Activated naive CD4-positive, alpha-beta T cell treated with anti-CD3 and anti-CD28 coated beads, Interleukin-2, amount 50 U/mL, for 24 hours (primary cell): ENCODE measurements around the gene CDH23.

Experiments
- H3K27ac Mint-ChIP-seq: one replicate; pipeline ENCODE4 v1.8.0; 2021; ENCODE audit warnings: mild to moderate bottlenecking, mixed read lengths
- H3K27me3 Mint-ChIP-seq: one replicate; pipeline ENCODE4 v1.8.0; 2021; ENCODE audit warnings: mixed read lengths
- H3K36me3 Mint-ChIP-seq: one replicate; pipeline ENCODE4 v1.8.0; 2021; ENCODE audit warnings: mixed read lengths
- H3K4me1 Mint-ChIP-seq: one replicate; pipeline ENCODE4 v1.8.0; 2021; ENCODE audit warnings: mixed read lengths
- H3K4me3 Mint-ChIP-seq: one replicate; pipeline ENCODE4 v1.8.0; 2021; ENCODE audit warnings: mild to moderate bottlenecking, mixed read lengths
- H3K9me3 Mint-ChIP-seq: one replicate; pipeline ENCODE4 v1.8.0; 2021; ENCODE audit warnings: mixed read lengths

CDH23 gene

DNA sequence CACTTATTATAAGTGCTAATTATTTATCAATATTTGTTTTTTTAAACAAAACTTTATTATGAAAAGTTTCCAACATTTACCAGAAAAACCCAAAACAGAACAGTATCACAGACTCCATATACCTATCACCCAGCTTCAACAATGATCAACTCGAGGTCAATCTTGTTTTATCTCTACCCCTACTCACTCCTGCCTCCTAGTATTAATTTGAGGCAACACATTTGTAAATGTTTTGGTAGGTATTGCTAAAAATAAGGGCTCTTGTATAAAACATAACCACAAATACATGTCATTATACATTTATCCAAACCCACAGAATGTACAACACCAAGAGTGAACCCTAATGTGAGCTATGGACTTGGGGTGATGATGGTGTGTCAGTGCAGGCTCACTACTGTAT lies 15.9 kb upstream of the CDH23 start:
- Mint-ChIP-seq H3K9me3 (no peaks in the 10 kb centered on the region), H3K4me1 (peaks cover 9% of the 10 kb centered on the region), H3K36me3 (no peaks in the 10 kb centered on the region), H3K4me3 (no peak overlapping the region), H3K27ac (no peak overlapping the region), H3K27me3 (no peaks in the 10 kb centered on the region)

GRCh38 chr10:71381611-71382010 lies 15.1 kb upstream of the CDH23 start:
- Mint-ChIP-seq H3K36me3 (no peaks in the 10 kb centered on the region), H3K4me1 (peaks cover 5% of the 10 kb centered on the region), H3K27me3 (no peaks in the 10 kb centered on the region), H3K27ac (no peak overlapping the region), H3K9me3 (no peaks in the 10 kb centered on the region), H3K4me3 (no peak overlapping the region)

GRCh38 chr10:71382028-71382427 lies 14.7 kb upstream of the CDH23 start:
- Mint-ChIP-seq H3K27me3 (no peaks in the 10 kb centered on the region), H3K4me1 (peaks cover 5% of the 10 kb centered on the region), H3K27ac (no peak overlapping the region), H3K36me3 (no peaks in the 10 kb centered on the region), H3K9me3 (no peaks in the 10 kb centered on the region), H3K4me3 (no peak overlapping the region)

GRCh38 chr10:71382757-71383156 lies 14.0 kb upstream of the CDH23 start:
- no peak overlapping the region for H3K27ac Mint-ChIP-seq
- H3K27me3 Mint-ChIP-seq, result no peaks in the 10 kb centered on the region
- peaks cover under 1% of the 10 kb centered on the region for H3K4me1 Mint-ChIP-seq
- H3K4me3 Mint-ChIP-seq, result no peak overlapping the region
- no peaks in the 10 kb centered on the region for H3K36me3 Mint-ChIP-seq
- H3K9me3 Mint-ChIP-seq, result no peaks in the 10 kb centered on the region

DNA sequence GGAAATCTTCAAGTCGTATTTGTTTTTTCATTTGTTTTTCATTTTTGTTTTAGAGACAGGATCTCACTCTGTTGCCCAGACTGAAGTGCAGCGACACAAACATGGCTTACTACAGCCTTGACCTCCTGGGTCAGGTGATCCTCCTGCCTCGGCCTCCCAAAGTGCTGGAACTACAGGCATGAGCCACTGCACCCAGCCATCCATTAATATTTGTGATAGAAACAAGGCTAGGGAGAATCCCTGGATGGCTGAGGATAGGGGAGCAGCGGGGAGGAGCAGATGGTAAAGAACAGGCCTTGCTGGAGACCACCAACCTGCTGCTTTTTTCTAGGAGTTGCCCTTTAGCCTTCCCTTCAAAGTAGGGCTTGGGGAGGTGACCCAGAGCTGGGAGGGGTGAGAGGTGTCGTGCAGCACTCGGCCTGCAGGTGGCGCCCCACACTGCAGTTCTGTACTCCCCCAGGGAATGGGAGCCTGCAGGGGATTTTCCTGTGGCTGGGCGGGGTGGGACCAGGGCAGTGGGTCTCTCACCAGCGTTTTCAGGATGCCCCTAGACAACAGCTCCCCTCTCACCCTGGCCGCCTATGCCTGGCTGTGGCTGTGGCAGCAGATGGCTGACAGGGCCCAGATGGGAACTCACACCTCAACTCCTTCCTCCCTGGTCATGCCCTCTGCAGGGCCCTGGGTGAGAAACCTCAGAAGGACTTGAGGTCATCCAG lies 12.6 kb upstream of the CDH23 start:
- Mint-ChIP-seq H3K4me3 (no peak overlapping the region), H3K27ac (no peak overlapping the region), H3K27me3 (peaks cover 1% of the 10 kb centered on the region), H3K36me3 (no peaks in the 10 kb centered on the region), H3K9me3 (no peaks in the 10 kb centered on the region), H3K4me1 (no peaks in the 10 kb centered on the region)

DNA sequence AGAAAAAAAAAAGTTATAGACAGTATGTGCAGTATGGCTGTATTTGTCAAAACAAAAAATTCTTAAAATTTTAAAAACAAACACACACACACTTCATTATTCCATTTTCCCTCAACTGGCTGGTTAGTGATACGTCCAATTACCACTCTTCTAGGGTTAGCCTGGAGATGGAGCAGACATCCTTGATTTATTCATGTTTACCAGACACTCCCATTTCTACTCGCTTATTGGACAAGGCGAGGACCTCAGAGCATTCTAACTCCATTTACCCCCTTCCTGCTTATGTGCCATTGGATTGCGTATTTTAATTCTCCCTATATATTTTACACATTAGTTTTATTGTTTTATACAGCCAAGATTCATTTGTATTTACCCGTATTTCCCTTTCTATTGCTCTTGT lies 8.5 kb upstream of the CDH23 start:
- H3K27me3 Mint-ChIP-seq, result peaks cover 7% of the 10 kb centered on the region
- H3K27ac Mint-ChIP-seq, result no peak overlapping the region
- H3K9me3 Mint-ChIP-seq, result no peaks in the 10 kb centered on the region
- no peak overlapping the region for H3K4me3 Mint-ChIP-seq
- H3K36me3 Mint-ChIP-seq, result no peaks in the 10 kb centered on the region
- H3K4me1 Mint-ChIP-seq, result peaks cover 3% of the 10 kb centered on the region

- Mint-ChIP-seq H3K4me1 (peaks cover 3% of the 10 kb centered on the region), H3K9me3 (no peaks in the 10 kb centered on the region), H3K36me3 (no peaks in the 10 kb centered on the region), H3K27me3 (peaks cover 7% of the 10 kb centered on the region), H3K4me3 (no peak overlapping the region), H3K27ac (no peak overlapping the region)
Measured at GRCh38 chr10:71388583-71389310, 8.0 kb upstream of the CDH23 start.

- peaks cover 3% of the 10 kb centered on the region for H3K4me1 Mint-ChIP-seq
- H3K27ac Mint-ChIP-seq, result no peak overlapping the region
- H3K9me3 Mint-ChIP-seq, result no peaks in the 10 kb centered on the region
- H3K27me3 Mint-ChIP-seq, result peaks cover 12% of the 10 kb centered on the region
- H3K36me3 Mint-ChIP-seq, result no peaks in the 10 kb centered on the region
- no peak overlapping the region for H3K4me3 Mint-ChIP-seq
Measured at GRCh38 chr10:71389768-71390460, 6.8 kb upstream of the CDH23 start.

GRCh38 chr10:71390461-71390835 lies 6.3 kb upstream of the CDH23 start:
- no peaks in the 10 kb centered on the region for H3K36me3 Mint-ChIP-seq
- no peaks in the 10 kb centered on the region for H3K9me3 Mint-ChIP-seq
- no peak overlapping the region for H3K27ac Mint-ChIP-seq
- H3K4me3 Mint-ChIP-seq, result no peak overlapping the region
- H3K27me3 Mint-ChIP-seq, result peaks cover 15% of the 10 kb centered on the region
- H3K4me1 Mint-ChIP-seq, result peaks cover 3% of the 10 kb centered on the region

- peaks cover 3% of the 10 kb centered on the region for H3K4me1 Mint-ChIP-seq
- H3K9me3 Mint-ChIP-seq, result no peaks in the 10 kb centered on the region
- H3K27ac Mint-ChIP-seq, result no peak overlapping the region
- H3K27me3 Mint-ChIP-seq, result peaks cover 22% of the 10 kb centered on the region
- H3K4me3 Mint-ChIP-seq, result no peak overlapping the region
- no peaks in the 10 kb centered on the region for H3K36me3 Mint-ChIP-seq
Measured at GRCh38 chr10:71390921-71391690, 5.6 kb upstream of the CDH23 start.

DNA sequence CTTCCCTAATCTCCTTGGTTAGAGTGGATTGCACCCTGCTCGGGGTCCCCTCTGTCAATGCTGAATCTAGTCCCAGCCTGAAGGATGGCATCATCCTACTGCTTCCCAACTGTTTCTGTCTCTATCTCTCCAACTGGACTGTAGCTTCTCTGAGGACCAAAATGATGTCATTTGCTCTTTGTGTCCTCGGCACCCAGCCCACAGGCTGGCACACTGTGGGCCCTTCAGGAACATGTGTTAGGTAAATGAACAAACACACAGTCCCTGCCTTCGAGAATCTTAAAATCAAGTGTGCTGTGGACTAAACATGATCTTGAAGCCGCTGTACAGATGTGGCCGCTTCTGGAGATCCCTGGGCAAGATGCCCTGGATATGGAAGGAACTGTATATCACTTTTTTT lies 5.0 kb upstream of the CDH23 start:
- Mint-ChIP-seq H3K4me1 (peaks cover 3% of the 10 kb centered on the region), H3K27me3 (peaks cover 22% of the 10 kb centered on the region), H3K9me3 (no peaks in the 10 kb centered on the region), H3K4me3 (no peak overlapping the region), H3K27ac (no peak overlapping the region), H3K36me3 (no peaks in the 10 kb centered on the region)

DNA sequence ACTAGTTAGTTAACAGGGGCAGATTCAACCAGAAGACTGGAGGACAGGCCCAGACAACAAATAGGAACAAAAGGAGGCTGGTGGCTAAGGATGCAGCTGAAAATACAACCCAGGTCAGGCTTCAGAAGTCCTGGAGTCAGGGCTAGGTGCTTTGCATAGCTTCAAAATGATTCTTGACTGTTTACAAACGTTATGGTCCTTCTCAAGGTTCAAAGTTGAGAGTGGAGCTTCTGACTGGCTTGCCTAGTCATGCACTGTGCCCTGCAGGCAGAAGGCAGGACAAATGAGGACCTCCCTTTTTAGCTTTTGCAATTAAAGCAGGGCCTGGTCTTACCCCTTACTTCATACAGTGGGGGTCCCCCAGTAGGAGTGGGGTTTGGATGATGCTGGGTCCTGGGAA lies 4.4 kb upstream of the CDH23 start:
- Mint-ChIP-seq H3K27ac (no peak overlapping the region), H3K4me1 (peaks cover 3% of the 10 kb centered on the region), H3K9me3 (no peaks in the 10 kb centered on the region), H3K4me3 (no peak overlapping the region), H3K36me3 (no peaks in the 10 kb centered on the region), H3K27me3 (peaks cover 22% of the 10 kb centered on the region)

- Mint-ChIP-seq H3K27ac (no peak overlapping the region), H3K27me3 (peaks cover 25% of the 10 kb centered on the region), H3K4me3 (no peak overlapping the region), H3K9me3 (no peaks in the 10 kb centered on the region), H3K4me1 (peaks cover 6% of the 10 kb centered on the region), H3K36me3 (no peaks in the 10 kb centered on the region)
Measured at GRCh38 chr10:71392791-71393781, 3.6 kb upstream of the CDH23 start.

DNA sequence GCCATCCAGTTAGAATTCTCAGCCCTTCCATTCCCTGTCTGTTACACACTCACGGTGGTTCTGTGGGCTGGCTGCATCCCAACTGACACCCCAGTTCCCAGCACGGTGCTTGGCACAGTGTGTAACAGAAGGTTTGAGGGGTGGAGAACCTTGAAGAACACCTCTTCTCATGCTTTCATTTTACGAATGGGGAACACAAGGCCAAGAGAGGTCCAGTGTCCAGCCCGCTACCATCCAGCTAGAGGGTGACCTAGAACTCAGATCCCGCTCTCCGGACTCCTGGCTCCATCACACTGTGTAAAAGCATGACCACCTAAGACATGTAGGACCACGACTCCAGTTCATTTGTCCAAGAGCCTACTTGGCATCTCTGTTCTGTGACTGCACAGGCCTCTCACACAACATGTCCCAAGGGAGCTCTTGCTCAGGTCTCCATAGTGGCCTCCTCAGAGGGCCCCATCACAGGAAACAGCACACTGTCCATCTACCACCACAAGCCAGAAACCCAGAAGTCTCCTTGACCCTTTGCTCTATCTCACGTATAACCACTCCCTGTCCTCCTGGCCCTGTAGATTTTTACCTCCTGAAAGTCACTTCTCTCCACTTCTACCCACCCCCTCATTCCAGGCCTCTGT lies 2.8 kb upstream of the CDH23 start:
- no peak overlapping the region for H3K27ac Mint-ChIP-seq
- H3K27me3 Mint-ChIP-seq, result peaks cover 29% of the 10 kb centered on the region
- H3K4me3 Mint-ChIP-seq, result no peak overlapping the region
- H3K9me3 Mint-ChIP-seq, result no peaks in the 10 kb centered on the region
- no peaks in the 10 kb centered on the region for H3K36me3 Mint-ChIP-seq
- peaks cover 6% of the 10 kb centered on the region for H3K4me1 Mint-ChIP-seq
